Pulmonary artery endothelial cell (primary cell): ENCODE results near the gene TAB3. TPM values are rescaled to one million over a fixed set of nuclear protein-coding genes. Genes with fewer than 3 reads are reported as not detected.

ENCODE experiments used
- DNase-seq: peaks from one replicate; pipeline ENCODE4 v3.0.0-alpha.2; 2011; ENCODE audit warnings: low read depth, low spot score
- total RNA-seq: library from RNA; depleted of rRNA; stranded (reverse); fragments of >200 nt; gene quantifications from 2 replicates; pipeline ENCODE4 v1.2.3, GENCODE V29; 2014

Gene TAB3, protein sequence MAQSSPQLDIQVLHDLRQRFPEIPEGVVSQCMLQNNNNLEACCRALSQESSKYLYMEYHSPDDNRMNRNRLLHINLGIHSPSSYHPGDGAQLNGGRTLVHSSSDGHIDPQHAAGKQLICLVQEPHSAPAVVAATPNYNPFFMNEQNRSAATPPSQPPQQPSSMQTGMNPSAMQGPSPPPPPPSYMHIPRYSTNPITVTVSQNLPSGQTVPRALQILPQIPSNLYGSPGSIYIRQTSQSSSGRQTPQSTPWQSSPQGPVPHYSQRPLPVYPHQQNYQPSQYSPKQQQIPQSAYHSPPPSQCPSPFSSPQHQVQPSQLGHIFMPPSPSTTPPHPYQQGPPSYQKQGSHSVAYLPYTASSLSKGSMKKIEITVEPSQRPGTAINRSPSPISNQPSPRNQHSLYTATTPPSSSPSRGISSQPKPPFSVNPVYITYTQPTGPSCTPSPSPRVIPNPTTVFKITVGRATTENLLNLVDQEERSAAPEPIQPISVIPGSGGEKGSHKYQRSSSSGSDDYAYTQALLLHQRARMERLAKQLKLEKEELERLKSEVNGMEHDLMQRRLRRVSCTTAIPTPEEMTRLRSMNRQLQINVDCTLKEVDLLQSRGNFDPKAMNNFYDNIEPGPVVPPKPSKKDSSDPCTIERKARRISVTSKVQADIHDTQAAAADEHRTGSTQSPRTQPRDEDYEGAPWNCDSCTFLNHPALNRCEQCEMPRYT
- total RNA-seq = 6.1 and 6.8 TPM in 2 replicates

GRCh38 chrX:30889147-30890140 lies at the start of gene TAB3:
Gene TAB3, minus strand, starts transcription at chrX:30889254. Its CDS starts 29,666 bp downstream, at chrX:30859588.
- peak; percentile 89 for DNase-seq

DNA sequence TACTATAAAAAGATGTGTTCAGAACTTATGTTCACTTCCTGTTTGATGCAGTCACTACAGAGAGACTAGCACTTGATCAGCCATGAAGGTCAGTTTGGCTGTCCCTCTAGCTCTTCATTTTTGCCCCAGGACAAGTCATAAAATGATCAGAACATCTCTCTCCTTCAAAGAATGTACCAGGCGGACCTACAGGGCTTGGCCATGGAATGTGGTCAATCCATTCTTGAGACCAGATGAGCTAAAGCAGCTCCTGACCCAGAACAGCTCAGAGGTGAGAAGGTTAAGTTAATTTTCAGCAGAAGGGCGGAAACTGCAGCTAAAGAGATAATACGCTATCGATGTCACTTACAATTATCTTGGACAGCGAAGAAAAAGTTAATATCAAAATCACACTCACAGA lies 49.2 kb upstream of the TAB3 start:
- DNase-seq = no peak

DNA sequence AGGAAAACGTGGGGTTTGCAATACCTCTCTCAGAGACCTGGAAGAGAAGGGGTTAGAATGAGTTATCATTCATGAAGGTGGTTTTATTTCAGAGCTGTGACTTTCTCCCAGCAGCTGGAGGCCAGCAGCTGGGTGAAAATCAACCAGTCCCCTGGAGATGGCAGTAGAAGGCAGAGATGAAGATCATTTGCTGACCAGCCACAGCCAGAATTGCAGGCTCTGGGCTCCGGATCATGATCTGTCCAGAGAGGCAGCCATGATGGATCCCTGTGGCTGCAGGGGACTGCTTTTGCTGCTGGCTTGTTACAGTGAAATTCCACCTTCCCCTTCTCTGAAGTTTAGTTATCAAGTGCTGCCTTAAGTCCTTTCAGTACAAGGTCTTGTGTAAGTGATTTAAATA lies 46.9 kb upstream of the TAB3 start:
- DNase-seq = no peak

DNA sequence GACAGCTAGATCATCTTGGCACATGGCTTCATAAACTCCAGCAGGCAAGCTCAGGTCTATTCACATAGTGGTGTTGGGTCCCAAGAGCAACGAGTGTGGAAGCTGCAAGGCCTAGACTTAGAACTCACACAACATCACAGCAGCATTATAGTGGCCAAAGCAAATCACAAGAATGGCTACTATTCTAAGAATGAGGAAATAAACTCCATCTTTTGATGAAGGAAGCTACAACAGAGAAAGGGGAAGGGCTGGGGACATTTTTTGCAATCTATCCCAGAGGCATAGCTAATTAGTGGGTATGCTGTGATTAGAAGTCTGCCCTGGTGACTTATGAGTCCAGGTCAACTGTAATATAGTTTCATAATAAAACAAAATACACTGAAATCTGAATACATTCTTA lies 42.9 kb upstream of the TAB3 start:
- DNase-seq = no peak

- no peak for DNase-seq
Observed at GRCh38 chrX:30930679-30931078, 41.6 kb upstream of the TAB3 start.

- no peak for DNase-seq
Observed at GRCh38 chrX:30930143-30930542, 41.1 kb upstream of the TAB3 start.

- DNase-seq = no peak
Observed at GRCh38 chrX:30920271-30920670, 31.2 kb upstream of the TAB3 start.

DNA sequence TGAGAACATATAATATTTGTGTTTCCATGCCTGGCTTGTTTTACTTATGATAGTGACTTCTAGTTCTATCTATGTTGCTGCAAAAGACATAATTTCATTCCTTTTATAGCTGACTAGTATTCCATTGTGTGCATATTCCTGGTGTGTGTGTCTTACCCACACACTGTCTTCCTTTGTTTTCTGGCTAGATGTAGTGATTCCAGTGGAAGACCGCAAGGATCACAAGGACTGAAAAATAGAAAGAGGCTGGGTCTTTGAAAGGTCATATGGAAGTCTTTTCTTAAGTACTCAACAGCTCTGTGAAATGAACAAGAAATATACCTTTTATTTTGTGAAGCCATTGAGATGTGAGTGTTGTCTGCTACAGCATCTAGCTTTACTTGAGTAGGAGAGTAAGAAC lies 29.4 kb upstream of the TAB3 start:
- DNase-seq = no peak

- no peak for DNase-seq
Observed at GRCh38 chrX:30913492-30913891, 24.4 kb upstream of the TAB3 start.

DNA sequence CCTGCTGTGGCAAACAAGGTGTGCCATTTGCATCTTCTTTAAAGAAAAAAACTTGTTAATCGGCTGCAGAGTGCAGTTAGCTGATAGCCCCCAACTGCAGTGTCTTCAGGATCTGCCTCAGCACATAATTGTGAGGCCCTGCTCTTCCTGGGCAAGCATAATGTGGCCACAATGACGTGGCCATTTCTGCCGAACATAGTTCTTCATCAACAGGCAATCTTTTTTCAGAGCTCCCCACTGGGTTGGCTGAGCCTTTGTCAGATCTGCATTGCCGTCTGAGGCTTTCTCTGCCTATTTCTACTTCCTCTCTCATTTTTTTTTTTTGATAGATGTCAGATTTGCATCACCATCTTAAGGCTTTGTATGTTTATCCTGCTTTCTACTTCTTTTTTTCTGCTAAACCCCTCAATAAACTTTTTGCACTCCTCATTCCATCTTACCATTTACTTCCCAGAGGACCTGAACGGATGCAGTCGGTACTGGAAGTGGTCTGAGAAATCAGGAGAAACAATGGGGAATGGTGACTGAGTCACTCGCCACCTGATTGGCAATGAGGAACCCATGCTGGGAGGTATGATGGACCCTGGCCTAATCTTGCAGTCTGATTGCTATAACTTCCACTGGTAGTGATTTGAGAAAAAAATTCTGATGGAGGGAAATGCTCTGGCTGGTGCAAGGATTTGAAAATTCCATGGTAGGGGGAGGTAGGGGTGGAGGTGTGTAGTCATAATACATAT lies 21.2 kb upstream of the TAB3 start:
- no peak for DNase-seq

- DNase-seq = no peak
Observed at GRCh38 chrX:30906726-30907125, 17.7 kb upstream of the TAB3 start.

GRCh38 chrX:30905321-30905720 lies 16.3 kb upstream of the TAB3 start:
- no peak for DNase-seq

DNA sequence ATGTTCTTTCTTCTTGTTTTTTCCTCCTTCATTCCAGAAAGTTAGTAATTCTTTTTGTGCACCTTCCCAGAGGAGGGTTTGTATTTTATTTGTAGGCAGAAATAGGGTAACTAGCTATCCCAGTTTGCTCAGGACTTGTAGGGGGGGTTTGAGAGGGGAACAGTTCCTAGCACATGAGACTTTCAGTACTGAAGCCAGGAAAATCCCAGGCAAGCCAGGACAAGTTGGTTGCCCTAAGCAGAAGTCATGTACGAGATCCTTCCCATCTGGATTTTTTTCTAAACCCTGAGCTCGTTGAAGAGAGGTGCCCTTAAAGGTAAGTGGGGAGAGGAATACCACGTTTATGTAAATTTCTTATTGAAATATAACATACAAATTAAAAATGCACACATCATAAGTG lies 15.6 kb upstream of the TAB3 start:
- DNase-seq = no peak

- DNase-seq = no peak
Observed at GRCh38 chrX:30904186-30904585, 15.1 kb upstream of the TAB3 start.

DNA sequence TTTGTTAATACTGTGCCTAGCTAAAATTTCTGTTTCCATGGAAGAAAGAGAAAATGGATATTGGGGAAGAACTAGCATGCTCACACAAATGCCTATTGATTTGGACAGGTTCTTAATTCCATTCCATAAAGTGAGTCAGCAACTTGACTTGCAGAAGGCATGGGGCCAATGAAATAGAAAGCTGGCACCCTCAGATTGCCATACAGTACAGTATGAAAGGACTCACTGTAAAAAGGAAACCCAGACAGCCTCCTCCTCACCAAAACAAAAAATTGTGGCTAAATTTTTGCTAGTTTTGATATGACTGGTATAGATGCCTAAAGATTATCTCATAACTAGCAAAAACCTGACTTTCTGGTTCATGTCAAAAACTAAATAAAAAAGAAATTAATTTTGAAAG lies 11.2 kb upstream of the TAB3 start:
- no peak for DNase-seq

DNA sequence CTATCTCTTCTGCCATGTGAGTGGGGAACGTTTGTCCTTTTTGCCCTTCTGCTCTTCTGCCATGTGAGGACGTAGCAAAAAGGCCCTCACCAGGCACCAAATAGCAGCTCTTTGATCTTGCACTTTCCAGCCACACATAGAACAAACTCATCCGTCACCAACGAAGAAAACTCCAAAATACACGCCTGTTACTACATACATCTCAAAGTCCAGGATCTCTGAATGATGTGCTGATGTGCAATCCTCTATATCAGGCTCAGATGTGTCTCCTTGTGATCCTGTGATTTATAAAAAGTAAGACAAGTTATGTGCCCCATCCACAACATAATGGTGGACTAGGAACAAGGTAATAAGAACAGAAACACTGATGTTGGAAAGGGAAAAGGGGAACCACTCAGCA lies 9.8 kb upstream of the TAB3 start:
- DNase-seq = no peak

- DNase-seq = no peak
Observed at GRCh38 chrX:30895370-30895769, 6.3 kb upstream of the TAB3 start.

GRCh38 chrX:30893206-30893605 lies 4.2 kb upstream of the TAB3 start:
- DNase-seq = no peak

DNA sequence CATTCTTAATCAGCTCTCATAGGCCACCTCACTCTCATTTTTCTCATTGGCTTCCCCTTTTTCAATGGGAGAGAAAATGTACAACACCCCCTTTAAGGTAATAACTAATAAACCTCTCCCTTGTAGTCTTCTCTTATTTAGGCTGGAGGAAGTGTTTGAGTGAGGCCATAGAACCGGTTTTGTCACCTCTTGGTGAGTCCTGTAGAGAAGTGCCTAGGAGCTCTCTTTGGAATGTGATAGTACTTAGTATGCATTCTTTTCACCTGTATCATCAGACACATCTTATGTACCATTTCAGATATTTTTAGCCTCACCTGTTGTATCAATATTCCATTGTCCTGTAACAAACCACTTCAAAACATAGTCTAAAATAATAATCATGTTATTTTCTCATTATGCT lies 3.5 kb upstream of the TAB3 start:
- DNase-seq = no peak

DNA sequence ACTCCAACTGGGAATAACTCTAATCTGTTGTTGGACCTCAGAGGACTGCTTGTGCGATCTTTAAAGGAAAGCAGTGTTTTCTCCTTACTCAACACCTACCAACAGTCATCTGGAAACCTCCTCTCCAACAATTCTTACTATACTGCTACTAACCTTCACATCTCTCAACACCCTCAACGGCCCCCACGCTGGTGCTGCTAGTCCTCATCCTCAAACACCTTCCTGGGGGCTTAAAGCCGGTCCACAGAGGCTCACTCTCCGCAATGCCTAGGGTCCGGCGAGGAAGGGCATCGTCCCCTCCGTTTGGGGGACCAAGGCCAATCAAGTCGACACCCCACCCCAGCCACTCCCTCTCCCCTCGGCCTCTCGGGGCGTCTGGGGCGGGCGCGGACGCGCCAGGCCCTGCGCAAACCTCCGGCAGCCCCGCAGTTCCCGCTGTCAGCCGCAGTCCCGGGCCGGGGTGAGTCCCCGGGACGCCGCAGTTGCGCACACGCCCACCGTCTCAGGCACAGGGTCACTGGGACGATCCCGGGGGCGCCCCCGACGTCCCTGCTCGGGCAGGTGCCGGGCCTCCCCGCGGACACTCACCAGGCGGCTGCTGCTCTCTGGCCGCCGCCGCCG lies 418 bp downstream of the TAB3 start:
- no peak for DNase-seq

GRCh38 chrX:30887721-30888120 lies 1.3 kb downstream of the TAB3 start:
- no peak for DNase-seq
